NCI-H2227 treated with DMSO at 0.1 percent for 48 hours (cell line): Measurements from ENCODE around the gene CDSN.

Experiments
- DNase-seq: peaks from one replicate; lab custom pipeline; 2025; lab: John Stamatoyannopoulos, UW

Gene CDSN

DNA sequence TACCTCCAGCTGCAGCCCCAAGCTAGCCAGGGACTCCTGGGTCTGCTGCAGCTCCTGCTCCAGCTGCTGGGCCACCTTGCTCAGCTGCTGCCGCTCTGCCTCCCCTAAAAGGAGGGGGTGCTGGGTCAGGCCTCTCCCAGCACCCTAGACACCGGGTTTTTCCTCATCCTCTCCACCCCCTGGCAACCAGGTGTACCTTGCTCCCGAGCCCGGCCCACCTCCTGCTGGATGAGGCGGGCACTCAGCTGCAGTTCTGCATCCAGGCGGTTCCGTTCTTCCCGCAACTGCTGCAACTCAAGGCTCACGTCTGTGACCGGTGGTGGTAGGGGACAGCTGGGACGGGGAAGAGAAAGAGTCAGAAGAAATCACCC lies 24.7 kb upstream of the CDSN start:
- DNase-seq, result no peak

DNA sequence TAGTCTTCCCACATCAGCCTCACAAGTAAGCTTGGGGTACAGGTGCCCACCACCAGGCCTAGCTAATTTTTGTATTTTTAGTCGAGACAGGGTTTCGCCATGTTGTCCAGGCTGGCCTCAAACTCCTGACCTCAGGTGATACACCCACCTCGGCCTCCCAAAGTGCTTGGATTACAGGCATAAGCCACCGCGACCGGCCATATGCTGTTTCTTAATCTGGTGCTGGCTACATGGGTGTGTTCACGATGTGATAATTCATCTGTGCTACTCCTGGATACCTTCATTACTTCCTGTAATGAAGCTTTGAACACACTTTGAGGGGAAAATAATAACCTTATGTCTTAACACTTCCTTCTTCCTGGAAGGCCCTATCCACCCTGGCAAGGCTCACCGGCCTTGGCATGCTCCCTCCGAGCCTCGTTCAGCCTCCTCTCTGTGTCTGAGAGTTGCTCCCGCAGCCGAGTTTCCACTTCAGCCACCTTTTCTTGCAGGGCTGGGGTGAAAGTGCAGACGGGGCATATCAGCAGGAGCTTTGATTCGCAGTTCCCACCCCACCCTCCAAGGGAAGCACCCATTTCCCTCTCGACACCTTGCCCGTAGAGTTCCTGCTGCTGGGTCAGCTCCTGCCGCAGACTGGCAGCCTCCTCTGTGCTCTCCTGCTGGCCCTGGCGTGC lies 24.2 kb upstream of the CDSN start:
- DNase-seq, result no peak

GRCh38 chr6:31143148-31143547 lies 22.9 kb upstream of the CDSN start:
- peak; percentile 38 for DNase-seq

DNA sequence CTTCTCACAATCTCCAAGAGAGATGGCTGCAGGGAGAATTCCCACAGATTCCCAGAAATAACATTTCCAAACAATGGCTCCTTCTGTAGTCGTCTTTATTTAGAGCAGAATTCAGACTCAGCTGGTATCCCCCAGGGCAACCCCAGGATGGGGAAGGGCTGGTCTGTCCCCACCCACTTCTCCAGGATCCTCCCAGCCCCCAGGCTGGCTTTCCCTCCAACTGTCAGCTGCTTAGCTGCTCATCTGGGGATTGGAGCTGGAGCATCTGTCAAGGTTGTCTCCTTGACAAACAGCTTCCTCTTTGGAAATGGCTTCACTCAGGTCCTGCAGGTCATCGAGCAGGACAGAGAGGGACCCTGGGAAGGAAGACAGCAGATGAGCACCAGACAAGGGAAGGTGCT lies 22.1 kb upstream of the CDSN start:
- no peak for DNase-seq

GRCh38 chr6:31140643-31141042 lies 20.4 kb upstream of the CDSN start:
- no peak for DNase-seq

DNA sequence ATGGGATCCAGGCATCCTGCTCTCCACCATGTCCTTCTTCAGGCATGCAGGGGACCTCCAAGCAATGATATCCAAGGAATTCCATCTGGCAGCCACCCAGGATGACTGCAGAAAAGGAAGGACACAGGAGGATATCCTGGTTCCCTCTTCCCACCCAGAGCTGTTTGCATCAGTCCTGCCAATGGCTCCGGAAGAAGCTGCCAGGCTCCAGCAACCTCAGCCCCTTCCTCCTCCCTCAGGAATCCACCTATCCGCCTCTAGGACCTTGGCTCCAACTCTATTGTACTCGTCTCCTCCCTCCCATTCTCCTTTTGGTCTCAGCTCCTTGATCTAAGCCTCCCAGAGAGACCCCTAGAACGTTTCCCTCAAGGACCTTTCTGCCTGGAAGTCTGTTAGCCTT lies 19.4 kb upstream of the CDSN start:
- no peak for DNase-seq

DNA sequence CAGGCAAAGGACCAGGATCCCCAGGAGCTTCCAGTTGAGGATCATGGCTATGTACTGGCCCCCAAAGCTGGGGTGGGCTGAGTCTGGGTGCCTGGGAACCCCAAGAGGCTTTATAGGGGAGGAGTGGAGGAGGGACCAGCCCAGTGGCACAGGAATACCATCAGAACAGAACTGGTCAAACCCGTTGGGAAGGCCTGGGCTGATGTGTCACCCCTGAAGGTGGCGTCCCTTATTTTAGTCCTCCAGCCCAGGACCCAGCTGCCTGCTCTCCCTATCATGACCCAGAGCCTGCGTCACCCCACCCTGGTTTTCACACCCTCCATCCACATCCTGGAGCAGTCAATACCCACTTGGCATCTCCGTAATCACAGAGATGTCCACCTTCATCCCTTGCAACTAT lies 18.7 kb upstream of the CDSN start, which contains the start of gene PSORS1C2:
Gene PSORS1C2 (minus strand): TSS at position 85 of the 400 bp plus-strand sequence. CDS start 40 bp downstream, at position 45.
- DNase-seq, result no peak

GRCh38 chr6:31135710-31136109 lies 15.5 kb upstream of the CDSN start:
- DNase-seq, result no peak

DNA sequence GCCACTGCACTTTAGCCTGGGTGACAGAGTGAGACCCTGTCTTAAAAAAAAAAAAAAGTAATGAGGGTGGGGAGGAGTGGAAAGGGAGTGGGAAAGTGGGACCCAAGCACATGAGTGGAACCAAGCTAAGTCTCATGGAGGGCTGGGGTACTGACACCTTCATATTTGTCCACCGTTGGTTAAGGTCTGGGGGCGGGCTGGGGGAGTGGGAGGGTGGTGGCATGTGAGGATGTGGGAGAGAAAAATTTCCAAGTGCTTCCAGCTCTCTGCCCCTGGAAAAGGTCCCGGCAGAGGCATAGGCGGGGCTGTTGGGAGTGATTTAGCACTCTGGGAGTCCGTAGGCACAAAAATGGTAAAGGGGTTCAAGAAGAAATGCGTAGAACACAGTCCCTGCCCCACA lies 12.6 kb upstream of the CDSN start:
- no peak for DNase-seq

- DNase-seq, result no peak
These were observed 11.3 kb upstream of the CDSN start for GRCh38 chr6:31131595-31131994.

DNA sequence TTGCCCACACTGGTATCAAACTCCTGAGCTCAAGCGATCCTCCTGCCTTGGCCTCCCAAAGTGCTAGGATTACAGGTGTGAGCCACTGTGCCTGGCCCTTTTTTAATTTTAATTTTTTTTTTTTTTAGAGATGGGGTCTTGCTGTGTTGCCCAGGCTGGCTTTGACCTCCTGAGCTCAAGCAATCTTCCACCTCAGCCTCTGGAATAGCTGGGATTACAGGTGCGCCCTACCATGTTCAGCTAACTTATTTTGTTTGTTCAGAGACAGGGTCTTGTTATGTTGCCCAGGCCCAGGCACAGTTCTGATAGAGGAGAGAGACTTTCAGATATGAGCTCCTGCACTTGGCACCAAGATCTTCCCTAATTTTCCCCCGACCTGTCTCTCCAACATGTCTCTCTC lies 10.5 kb upstream of the CDSN start:
- no peak for DNase-seq

DNA sequence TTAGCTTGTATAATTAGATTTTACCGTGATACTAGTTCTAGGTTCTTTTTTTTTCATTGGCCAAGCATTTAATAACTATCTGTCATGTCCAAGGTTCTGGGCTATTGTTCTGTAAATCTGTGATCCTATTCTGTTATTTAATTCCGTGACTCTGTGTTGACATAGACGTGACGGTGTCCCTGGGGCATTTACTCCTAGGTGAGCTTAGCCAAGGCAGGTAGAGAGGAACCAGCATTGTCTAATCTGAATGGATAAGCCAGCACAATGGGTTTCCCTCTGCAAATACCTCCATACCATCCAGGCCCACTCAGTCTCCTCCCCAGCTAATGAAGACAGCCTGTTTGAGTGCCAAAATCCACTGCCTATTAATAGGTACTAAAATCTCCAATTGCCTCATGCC lies 8.9 kb upstream of the CDSN start:
- no peak for DNase-seq

GRCh38 chr6:31128093-31128676 lies 7.9 kb upstream of the CDSN start:
- peak; percentile 35 for DNase-seq

- DNase-seq, result no peak
These were observed 6.3 kb upstream of the CDSN start for GRCh38 chr6:31126396-31127175.

- DNase-seq, result no peak
These were observed 5.5 kb upstream of the CDSN start for GRCh38 chr6:31125586-31126363.

DNA sequence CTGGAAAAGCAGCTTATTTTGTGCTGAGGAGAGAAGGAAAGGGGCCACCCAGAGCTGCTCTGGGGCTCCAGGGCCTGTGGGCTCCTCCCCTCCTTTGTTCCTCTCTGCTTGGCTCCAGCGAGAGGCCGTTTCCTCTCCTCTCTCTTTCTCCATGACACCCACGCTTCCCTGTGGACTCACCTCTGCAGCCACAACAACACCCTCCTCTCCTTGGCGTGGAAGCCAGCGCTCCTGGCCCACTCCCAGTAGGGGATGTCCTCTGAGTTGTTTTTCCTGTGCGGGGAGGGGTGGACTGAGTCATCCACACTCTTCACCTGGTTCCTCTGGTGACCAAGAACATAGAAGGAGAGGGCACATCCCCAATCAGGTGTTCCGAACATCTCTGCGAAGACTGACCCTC lies 4.9 kb upstream of the CDSN start:
- DNase-seq, result no peak

- DNase-seq, result no peak
These were observed 2.8 kb upstream of the CDSN start for GRCh38 chr6:31122791-31123706.

DNA sequence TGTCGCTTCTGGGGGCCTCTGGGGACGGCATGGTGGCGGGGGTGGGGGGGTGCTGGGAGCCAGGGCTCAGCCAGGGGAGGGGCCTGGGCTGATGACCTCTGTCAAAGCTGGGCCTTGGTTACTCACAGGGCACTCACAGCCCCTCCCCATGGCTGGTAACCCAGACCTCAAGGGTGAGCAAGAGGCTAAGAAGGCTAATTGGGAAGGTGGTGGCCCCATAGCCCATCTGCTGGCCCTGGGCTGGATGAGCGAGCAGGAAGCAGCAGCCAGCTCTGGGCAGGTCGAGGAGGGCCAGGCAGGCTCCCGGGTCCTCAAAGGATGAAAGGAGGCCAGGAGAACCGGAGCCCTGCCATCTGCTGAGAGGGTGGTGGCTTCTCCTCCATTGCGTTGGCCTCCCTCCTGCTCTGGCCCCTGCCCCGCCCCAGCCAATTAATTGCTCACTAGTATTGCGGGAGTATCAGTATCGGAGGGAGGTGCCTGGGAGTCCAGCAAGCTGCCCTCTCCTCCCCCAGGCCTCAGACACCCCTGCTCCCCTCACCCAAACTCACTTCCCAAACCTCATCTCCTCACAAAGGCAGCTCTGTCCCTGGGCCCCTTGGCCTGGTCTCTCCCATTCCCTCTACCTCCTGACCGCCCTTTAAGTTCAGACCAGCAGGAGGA lies 1.0 kb upstream of the CDSN start:
- DNase-seq, result no peak

DNA sequence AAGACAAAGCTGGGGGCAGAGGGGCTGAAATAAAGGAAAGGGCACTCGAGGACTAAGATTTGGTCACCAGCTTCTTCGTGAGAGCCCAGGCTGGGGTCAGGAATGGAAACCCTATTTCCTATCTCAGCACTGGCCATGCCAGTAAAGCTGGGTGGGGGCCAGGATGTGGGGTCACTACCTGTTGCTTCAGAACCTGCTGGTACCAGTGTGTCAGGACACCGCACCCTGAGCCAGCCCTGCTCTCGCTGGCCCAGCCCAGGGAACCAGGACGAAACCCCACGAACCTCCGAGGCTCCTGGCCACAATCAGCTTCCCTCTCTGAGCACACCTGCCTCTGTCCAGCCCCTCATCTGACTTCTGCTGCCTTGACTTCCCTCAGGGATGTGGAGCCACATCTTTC lies 2.1 kb downstream of the CDSN start:
- DNase-seq, result no peak

- no peak for DNase-seq
These were observed 3.4 kb downstream of the CDSN start for GRCh38 chr6:31116661-31117385.
